ENCODE results near the gene ACVR2B. TPM values are rescaled to one million over a fixed set of nuclear protein-coding genes. Genes with fewer than 3 reads are reported as not detected.

Gene ACVR2B
- total RNA-seq, 1 donor from 2014 or later: 10.6 TPM

GRCh38 chr3:38487323-38487722, 33.6 kb downstream of the ACVR2B start:
- DNase-seq (ENCODE audit: low spot score): no peak

- no peak for DNase-seq (ENCODE audit: low spot score)
Measured at GRCh38 chr3:38488949-38489348, 35.3 kb downstream of the ACVR2B start.

GRCh38 chr3:38489766-38490165, 36.1 kb downstream of the ACVR2B start:
- no peak for DNase-seq (ENCODE audit: low spot score)

- DNase-seq (ENCODE audit: low spot score): no peak
Measured at GRCh38 chr3:38490281-38491030, 36.8 kb downstream of the ACVR2B start.

- no peak for DNase-seq (ENCODE audit: low spot score)
Measured at GRCh38 chr3:38491215-38491614, 37.5 kb downstream of the ACVR2B start.

- no peak for DNase-seq (ENCODE audit: low spot score)
Measured at GRCh38 chr3:38493031-38493430, 39.3 kb downstream of the ACVR2B start.

- DNase-seq (ENCODE audit: low spot score): peak; percentile 95
Measured at GRCh38 chr3:38496131-38496910, 42.6 kb downstream of the ACVR2B start, which contains the start of gene EXOG. EXOG (plus strand) TSS chr3:38496340; CDS start chr3:38496368, 28 bp downstream.

- DNase-seq (ENCODE audit: low spot score): peak; percentile 38
Measured at GRCh38 chr3:38497031-38497430, 43.3 kb downstream of the ACVR2B start.

- DNase-seq (ENCODE audit: low spot score): peak; percentile 18
Measured at GRCh38 chr3:38500688-38501417, 47.2 kb downstream of the ACVR2B start.

- no peak for DNase-seq (ENCODE audit: low spot score)
Measured at GRCh38 chr3:38507120-38507519, 53.4 kb downstream of the ACVR2B start.

- no peak for DNase-seq (ENCODE audit: low spot score)
Measured at GRCh38 chr3:38509732-38510131, 56.0 kb downstream of the ACVR2B start.

- DNase-seq (ENCODE audit: low spot score): no peak
Measured at GRCh38 chr3:38510631-38511030, 56.9 kb downstream of the ACVR2B start.

GRCh38 chr3:38511546-38511945, 57.9 kb downstream of the ACVR2B start:
- no peak for DNase-seq (ENCODE audit: low spot score)

GRCh38 chr3:38515367-38515766, 61.7 kb downstream of the ACVR2B start:
- no peak for DNase-seq (ENCODE audit: low spot score)

- DNase-seq (ENCODE audit: low spot score): no peak
Measured at GRCh38 chr3:38516669-38517068, 63.0 kb downstream of the ACVR2B start.

- no peak for DNase-seq (ENCODE audit: low spot score)
Measured at GRCh38 chr3:38519000-38519399, 65.3 kb downstream of the ACVR2B start.

GRCh38 chr3:38519651-38520050, 66.0 kb downstream of the ACVR2B start:
- DNase-seq (ENCODE audit: low spot score): no peak

- peak; percentile 72 for DNase-seq (ENCODE audit: low spot score)
Measured at GRCh38 chr3:38521391-38521987, 67.8 kb downstream of the ACVR2B start.

- DNase-seq (ENCODE audit: low spot score): no peak
Measured at GRCh38 chr3:38522002-38522401, 68.3 kb downstream of the ACVR2B start.

GRCh38 chr3:38524141-38524739, 70.5 kb downstream of the ACVR2B start:
- no peak for DNase-seq (ENCODE audit: low spot score)

GRCh38 chr3:38526792-38527191, 73.1 kb downstream of the ACVR2B start:
- DNase-seq (ENCODE audit: low spot score): no peak

Measured in umbilical cord (tissue), 2 donors.